Esophagus muscularis mucosa (tissue), 3 donors: ENCODE data around the gene PLD5.

Experiments used
- CTCF ChIP-seq, 3 experiments: fragments of 200-600 bp in 2 of 3; fragments of 450-650 bp in 1 of 3; sonication (generic) in 2 of 3; IDR thresholded peaks; one replicate each; pipeline ENCODE4 v1.5.1; 2017 to 2019; ENCODE audit warnings: antibody characterized with exemption in 3 of 3, mild to moderate bottlenecking in 2 of 3, moderate library complexity in 1 of 3
- EP300 ChIP-seq: sonication (generic); formaldehyde crosslinking; IDR thresholded peaks from one replicate; pipeline ENCODE4 v1.6.1; 2017; ENCODE audit warnings: antibody characterized with exemption

GRCh38 chr1:242065813-242066212 lies 458.7 kb downstream of the PLD5 start:
- TF ChIP-seq CTCF (IDR thresholded peaks at IDR 0.05) (no peak), EP300 (no peak)
